ENCODE data around the gene HMGN3. TPM values are rescaled to one million over a fixed set of nuclear protein-coding genes. Genes with fewer than 3 reads are reported as not detected.

Gene HMGN3
- total RNA-seq, 1 experiment from 2014 or later, result 113 TPM

GRCh38 chr6:79157961-79158644, 76.4 kb downstream of the HMGN3 start:
- Histone ChIP-seq H4K20me1 (ENCODE audit: low read length) (no peaks in the 10 kb centered on the region), H3K4me2 (ENCODE audit: low read length) (no peak overlapping the region), H3K27me3 (ENCODE audit: low read length) (no peaks in the 10 kb centered on the region), H3K4me1 (ENCODE audit: insufficient read depth, low read length) (no peaks in the 10 kb centered on the region), H3K9ac (ENCODE audit: low read length) (no peak overlapping the region), H3F3A (ENCODE audit: low read length, unreplicated experiment) (no peaks in the 10 kb centered on the region), H3K79me2 (ENCODE audit: low read length) (no peaks in the 10 kb centered on the region), H3K9me2 (replicated peaks; ENCODE audit: low read length) (no peaks in the 10 kb centered on the region), H3K9me3 (ENCODE audit: low read length) (no peaks in the 10 kb centered on the region), H3K4me3 (ENCODE audit: low read length) (no peak overlapping the region), H3K27ac (ENCODE audit: low read length) (no peak overlapping the region), H2AFZ (ENCODE audit: low read length) (no peak overlapping the region), H3K36me3 (ENCODE audit: low read depth, low read length) (no peaks in the 10 kb centered on the region)
- DNase-seq, result no peak
- BruUV-seq (replicated peaks), result no TSS peak
- ChIA-PET CTCF (no interaction called here), POLR2A (ENCODE audit: unreplicated experiment) (no interaction called here)
- no peak for ATAC-seq
- intact Hi-C loops (cut with micrococcal nuclease), result no loop called here
- TF ChIP-seq EZH2 (IDR thresholded peaks at IDR 0.05; ENCODE audit: low read length, unreplicated experiment) (no peak), CTCF (conservative IDR thresholded peaks at IDR 0.05; ENCODE audit: low read depth, low read length) (no peak), EZH2phosphoT487 (IDR thresholded peaks at IDR 0.05; ENCODE audit: borderline replicate concordance, low read length) (no peak)

- CTCF ChIA-PET, result no interaction called here
Measured at GRCh38 chr6:79152269-79152737, 82.2 kb downstream of the HMGN3 start.

More at GRCh38 chr6:79152269-79152737, 82.2 kb downstream of the HMGN3 start:
- Histone ChIP-seq H2AFZ (ENCODE audit: low read length) (peak overlapping the region; percentile 67), H3F3A (ENCODE audit: low read length, unreplicated experiment) (no peaks in the 10 kb centered on the region), H3K27ac (ENCODE audit: low read length) (no peak overlapping the region), H3K79me2 (ENCODE audit: low read length) (no peaks in the 10 kb centered on the region), H3K9me2 (replicated peaks; ENCODE audit: low read length) (no peaks in the 10 kb centered on the region), H3K36me3 (ENCODE audit: low read depth, low read length) (no peaks in the 10 kb centered on the region), H4K20me1 (ENCODE audit: low read length) (no peaks in the 10 kb centered on the region), H3K4me2 (ENCODE audit: low read length) (no peak overlapping the region), H3K4me3 (ENCODE audit: low read length) (no peak overlapping the region), H3K9me3 (ENCODE audit: low read length) (no peaks in the 10 kb centered on the region), H3K4me1 (ENCODE audit: insufficient read depth, low read length) (peaks cover 6% of the 10 kb centered on the region; the same call in 1 of the 2 replicates), H3K27me3 (ENCODE audit: low read length) (no peaks in the 10 kb centered on the region), H3K9ac (ENCODE audit: low read length) (no peak overlapping the region)
- POLR2A ChIA-PET (ENCODE audit: unreplicated experiment), result no interaction called here
- no peak for ATAC-seq
- DNase-seq, result peak; percentile 8
- TF ChIP-seq EZH2 (IDR thresholded peaks at IDR 0.05; ENCODE audit: low read length, unreplicated experiment) (no peak), EZH2phosphoT487 (IDR thresholded peaks at IDR 0.05; ENCODE audit: borderline replicate concordance, low read length) (no peak), CTCF (conservative IDR thresholded peaks at IDR 0.05; ENCODE audit: low read depth, low read length) (no peak)
- no TSS peak for BruUV-seq (replicated peaks)
- intact Hi-C loops (cut with micrococcal nuclease), result no loop called here

Other genes with a start within 250 kb of the HMGN3 start
- gene PHIP, start 156.4 kb downstream of the HMGN3 start, total RNA-seq (2014; rRNA removed), result 20.8 and 21.2 TPM in 2 replicates